Osteoblast (primary cell): ENCODE data around the gene AADAT. TPM values are rescaled to one million over a fixed set of nuclear protein-coding genes. Genes with fewer than 3 reads are reported as not detected.

ENCODE experiments used
- DNase-seq: peaks from one replicate; pipeline ENCODE4 v3.0.0; 2011; ENCODE audit warnings: low spot score, mixed read lengths; ENCODE audit not compliant: insufficient read length; ENCODE audit errors: missing footprints
- H2AFZ ChIP-seq: 2 replicates; pipeline ENCODE4 v1.6.0; 2011; ENCODE audit warnings: mild to moderate bottlenecking, low read length
- H3K27ac ChIP-seq: 2 replicates; pipeline ENCODE4 v1.5.1; 2011; ENCODE audit warnings: mild to moderate bottlenecking, low read depth, low read length, moderate library complexity
- H3K27me3 ChIP-seq: 2 replicates; pipeline ENCODE4 v1.6.0; 2012; ENCODE audit warnings: mild to moderate bottlenecking, control low read depth, inconsistent platforms, low read length, moderate library complexity; ENCODE audit not compliant: insufficient read depth
- H3K36me3 ChIP-seq: 2 replicates; pipeline ENCODE4 v1.5.1; 2011; ENCODE audit warnings: mild to moderate bottlenecking, low read length, control low read depth, moderate library complexity; ENCODE audit not compliant: insufficient read depth
- H3K4me1 ChIP-seq: 2 replicates; pipeline ENCODE4 v1.5.1; 2011; ENCODE audit warnings: mild to moderate bottlenecking, low read length, control low read depth, moderate library complexity; ENCODE audit not compliant: insufficient read depth
- H3K4me2 ChIP-seq: 2 replicates; pipeline ENCODE4 v1.6.0; 2011; ENCODE audit warnings: mild to moderate bottlenecking, low read length; ENCODE audit not compliant: insufficient read depth
- H3K4me3 ChIP-seq: fragments of 200-600 bp; sonication (generic); 3 replicates; pipeline ENCODE4 v1.5.1; 2012; ENCODE audit warnings: mild to moderate bottlenecking, low read length, inconsistent platforms; ENCODE audit not compliant: insufficient read depth
- H3K79me2 ChIP-seq: 2 replicates; pipeline ENCODE4 v1.6.0; 2012; ENCODE audit warnings: mild to moderate bottlenecking, low read length, control low read depth, inconsistent platforms; ENCODE audit not compliant: insufficient read depth
- H3K9me3 ChIP-seq: 2 replicates; pipeline ENCODE4 v1.5.1; 2011; ENCODE audit warnings: low read depth, low read length, control low read depth
- H4K20me1 ChIP-seq: 2 replicates; pipeline ENCODE4 v1.6.0; 2012; ENCODE audit warnings: mild to moderate bottlenecking, low read length, control low read depth; ENCODE audit not compliant: insufficient read depth
- CTCF ChIP-seq: IDR thresholded peaks from 2 replicates; pipeline ENCODE4 v1.5.1; 2011; ENCODE audit warnings: mild to moderate bottlenecking, low read depth, low read length, moderate library complexity; ENCODE audit errors: extremely low read depth
- total RNA-seq: library from RNA; depleted of rRNA; stranded (reverse); fragments of >200 nt; gene quantifications from 2 replicates; pipeline ENCODE4 v1.2.3, GENCODE V29; 2012

AADAT gene
- total RNA-seq, 1 donor: 4.0 TPM

GRCh38 chr4:170091069-170091696 is 1.4 kb upstream of the AADAT start:
- no peak for DNase-seq
- Histone ChIP-seq H3K4me1 (peaks cover 13% of the 10 kb centered on the region), H3K4me2 (peak overlapping the region; percentile 97), H3K27ac (no peak overlapping the region), H2AFZ (no peak overlapping the region), H4K20me1 (no peaks in the 10 kb centered on the region), H3K79me2 (peaks cover 5% of the 10 kb centered on the region), H3K9me3 (no peaks in the 10 kb centered on the region), H3K36me3 (peaks cover 3% of the 10 kb centered on the region), H3K4me3 (no peak overlapping the region), H3K27me3 (no peaks in the 10 kb centered on the region)
- TF ChIP-seq CTCF: no peak

DNA sequence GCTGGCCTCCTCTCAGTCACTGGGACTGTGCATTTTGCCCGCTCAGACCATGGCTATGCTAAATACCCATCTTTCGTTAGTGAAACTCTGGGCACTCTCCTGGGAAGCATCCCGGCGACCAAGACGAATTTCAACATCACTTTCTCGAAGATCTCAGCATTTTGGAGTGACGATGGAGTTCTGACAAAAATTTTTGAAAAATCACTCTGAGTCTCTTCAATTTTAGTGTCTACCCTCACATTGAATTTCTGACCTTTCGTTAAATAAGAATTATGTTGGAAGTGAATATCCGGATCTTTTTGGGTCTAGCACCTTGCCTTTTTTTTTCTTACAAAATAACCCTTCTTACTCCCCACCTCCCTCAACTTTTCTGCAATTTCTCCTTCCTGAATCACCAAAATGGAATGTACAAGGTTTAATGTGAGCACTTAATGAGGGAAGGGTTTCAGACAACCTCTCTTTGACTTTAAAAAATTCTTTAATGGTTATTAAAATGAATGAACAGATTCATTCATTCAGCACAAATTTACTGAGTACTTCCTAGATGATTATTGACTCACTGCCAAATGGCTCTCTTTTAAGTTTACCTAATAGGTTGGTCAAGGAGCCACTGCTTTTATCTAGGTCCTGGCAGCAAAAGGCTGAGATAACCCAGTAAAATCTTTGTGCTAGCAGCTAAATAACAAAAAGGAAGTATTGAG is 746 bp upstream of the AADAT start:
- Histone ChIP-seq H3K4me1 (peaks cover 13% of the 10 kb centered on the region), H3K27ac (no peak overlapping the region), H3K4me3 (peak overlapping the region; percentile 86), H3K9me3 (no peaks in the 10 kb centered on the region), H3K4me2 (peak overlapping the region; percentile 97), H3K36me3 (peaks cover 3% of the 10 kb centered on the region), H3K27me3 (no peaks in the 10 kb centered on the region), H4K20me1 (no peaks in the 10 kb centered on the region), H2AFZ (peak overlapping the region; percentile 90), H3K79me2 (peaks cover 5% of the 10 kb centered on the region)
- peak; percentile 81 for DNase-seq
- peak; percentile 4 for TF ChIP-seq CTCF

DNA sequence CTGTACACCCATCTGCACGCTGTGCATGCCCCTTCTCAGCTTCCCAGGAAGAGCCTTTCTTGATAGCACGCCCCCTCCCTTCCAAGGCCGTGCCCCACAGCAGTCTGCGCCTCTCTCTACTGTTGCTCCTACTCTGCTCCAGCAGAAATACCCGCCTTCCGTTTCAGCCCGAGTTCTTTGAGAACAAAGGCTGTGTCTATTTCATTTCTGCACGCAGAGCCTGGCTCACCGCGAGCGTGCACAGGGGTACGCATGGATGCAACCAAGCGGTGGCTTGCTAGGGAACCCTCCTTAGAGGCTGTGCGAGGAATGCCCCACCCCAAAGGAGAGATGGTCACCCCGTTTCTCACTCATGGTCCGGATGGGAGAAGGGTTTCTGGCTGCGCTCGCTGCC is 485 bp downstream of the AADAT start:
- Histone ChIP-seq H4K20me1 (no peaks in the 10 kb centered on the region), H3K79me2 (peaks cover 5% of the 10 kb centered on the region), H3K9me3 (no peaks in the 10 kb centered on the region), H3K27me3 (no peaks in the 10 kb centered on the region), H3K4me1 (peaks cover 13% of the 10 kb centered on the region), H3K4me3 (peak overlapping the region; percentile 86), H3K4me2 (peak overlapping the region; percentile 97), H2AFZ (peak overlapping the region; percentile 98), H3K36me3 (peaks cover 5% of the 10 kb centered on the region), H3K27ac (peak overlapping the region; percentile 56)
- peak; percentile 87 for DNase-seq
- no peak for TF ChIP-seq CTCF

DNA sequence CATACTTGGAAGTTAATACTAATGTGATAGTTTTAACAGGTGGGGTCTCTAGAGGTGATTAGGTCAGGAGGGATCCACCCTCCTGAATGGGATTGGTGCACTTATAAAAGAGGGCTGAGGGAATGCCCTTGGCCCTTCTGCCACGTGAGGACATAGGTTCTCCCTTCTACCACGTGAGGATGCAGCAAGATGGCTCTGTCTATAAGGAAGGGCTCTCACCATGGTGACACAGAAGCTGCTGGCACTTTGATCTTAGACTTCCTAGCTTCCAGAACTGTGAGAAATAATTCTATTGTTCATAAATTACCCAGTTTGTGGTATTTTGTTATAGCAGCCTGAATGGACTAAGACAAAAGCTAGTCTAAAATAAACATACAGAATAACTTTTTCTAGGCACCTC is 1.0 kb downstream of the AADAT start:
- peak overlapping the region; percentile 86 for H3K4me3 ChIP-seq
- peak overlapping the region; percentile 97 for H3K4me2 ChIP-seq
- no peak for TF ChIP-seq CTCF
- no peaks in the 10 kb centered on the region for H4K20me1 ChIP-seq
- peak overlapping the region; percentile 98 for H2AFZ ChIP-seq
- peaks cover 13% of the 10 kb centered on the region for H3K4me1 ChIP-seq
- H3K36me3 ChIP-seq: peaks cover 5% of the 10 kb centered on the region
- no peak for DNase-seq
- H3K9me3 ChIP-seq: no peaks in the 10 kb centered on the region
- no peaks in the 10 kb centered on the region for H3K27me3 ChIP-seq
- H3K27ac ChIP-seq: peak overlapping the region; percentile 56
- H3K79me2 ChIP-seq: peaks cover 5% of the 10 kb centered on the region
